Cardiac septum (tissue), 1 donor: ENCODE results near the gene AGBL1. TPM values are rescaled to one million over a fixed set of nuclear protein-coding genes. Genes with fewer than 3 reads are reported as not detected.
"Not testable (repeated sequence)": the region's sequence is repeated elsewhere in the genome, so short reads cannot be mapped to it uniquely, and the experiment has no call there.

Source experiments
- DNase-seq: peaks from one replicate; pipeline ENCODE4 v3.0.0-alpha.2; 2020; ENCODE audit warnings: low spot score
- intact Hi-C: fragments of 100-400 bp; cut with DNase I; formaldehyde crosslinking; loops from one replicate; pipeline ENCODE4 v1.14.0; 2022
- total RNA-seq: library from RNA; stranded (reverse); fragmentation: NEBNext Ultra II Directional; extraction: Animal tissue kit (Norgen Biotek cat#: 25700); gene quantifications from one replicate; pipeline ENCODE4 v1.2.1, GENCODE V29; 2021
- donor health status: DM: no; HTN: no; CAD: no.

AGBL1 gene
- total RNA-seq, 1 donor from 2014 or later: 0.19 TPM

GRCh38 chr15:86080302-86080701 lies 631 bp downstream of the AGBL1 start:
- DNase-seq: no peak
- intact Hi-C loops: no loop called here

- no peak for DNase-seq
- intact Hi-C loops: no loop called here
Observed at GRCh38 chr15:86082619-86083380, 3.1 kb downstream of the AGBL1 start.

- intact Hi-C loops: no loop called here
- DNase-seq: no peak
Observed at GRCh38 chr15:86087808-86088207, 8.1 kb downstream of the AGBL1 start.

GRCh38 chr15:86089422-86089821 lies 9.8 kb downstream of the AGBL1 start:
- intact Hi-C loops: no loop called here
- DNase-seq: no peak

GRCh38 chr15:86101818-86102217 lies 22.1 kb downstream of the AGBL1 start:
- intact Hi-C loops: no loop called here
- no peak for DNase-seq

GRCh38 chr15:86103825-86104224 lies 24.2 kb downstream of the AGBL1 start:
- DNase-seq: no peak
- intact Hi-C loops: no loop called here

- DNase-seq: no peak
- intact Hi-C loops: no loop called here
Observed at GRCh38 chr15:86106306-86106705, 26.6 kb downstream of the AGBL1 start.

GRCh38 chr15:86115145-86115801 lies 35.6 kb downstream of the AGBL1 start:
- no peak for DNase-seq
- intact Hi-C loops: no loop called here

- no peak for DNase-seq
- intact Hi-C loops: no loop called here
Observed at GRCh38 chr15:86121568-86122225, 42.0 kb downstream of the AGBL1 start.

GRCh38 chr15:86122691-86123391 lies 43.2 kb downstream of the AGBL1 start:
- DNase-seq, intact Hi-C loops: not testable (repeated sequence)

- intact Hi-C loops: no loop called here
- no peak for DNase-seq
Observed at GRCh38 chr15:86125775-86126174, 46.1 kb downstream of the AGBL1 start.

- intact Hi-C loops: no loop called here
- no peak for DNase-seq
Observed at GRCh38 chr15:86127547-86127946, 47.9 kb downstream of the AGBL1 start.

GRCh38 chr15:86135041-86135440 lies 55.4 kb downstream of the AGBL1 start:
- intact Hi-C loops: no loop called here
- DNase-seq: no peak

- intact Hi-C loops: no loop called here
- no peak for DNase-seq
Observed at GRCh38 chr15:86136861-86137260, 57.2 kb downstream of the AGBL1 start.

- DNase-seq: no peak
- intact Hi-C loops: no loop called here
Observed at GRCh38 chr15:86138798-86139197, 59.1 kb downstream of the AGBL1 start.

- intact Hi-C loops: no loop called here
- no peak for DNase-seq
Observed at GRCh38 chr15:86139828-86140227, 60.2 kb downstream of the AGBL1 start.

GRCh38 chr15:86154705-86155104 lies 75.0 kb downstream of the AGBL1 start:
- intact Hi-C loops: no loop called here
- DNase-seq: no peak

GRCh38 chr15:86155551-86155950 lies 75.9 kb downstream of the AGBL1 start:
- DNase-seq: no peak
- intact Hi-C loops: no loop called here

GRCh38 chr15:86157606-86158293 lies 78.1 kb downstream of the AGBL1 start:
- intact Hi-C loops: no loop called here
- no peak for DNase-seq

GRCh38 chr15:86159468-86159867 lies 79.8 kb downstream of the AGBL1 start:
- no peak for DNase-seq
- intact Hi-C loops: no loop called here
